CD4-positive, alpha-beta T cell (primary cell): ENCODE measurements around the gene ELMO1. TPM values are rescaled to one million over a fixed set of nuclear protein-coding genes. Genes with fewer than 3 reads are reported as not detected.

Source experiments
- ATAC-seq: fragments of 200-7000 bp; cut with Tn5 transposase; one replicate; pipeline ENCODE4 v1.10.0; 2022; ENCODE audit warnings: mild to moderate bottlenecking; ENCODE audit not compliant: poor library complexity
- CTCF ChIA-PET: fragments of 350-600 bp; sonication (Branson Sonifier 250); formaldehyde crosslinking; loops from one replicate; lab custom pipeline; 2021; ENCODE audit warnings: antibody characterized with exemption, inconsistent platforms; lab: Charles Lee
- POLR2A ChIA-PET: fragments of 350-600 bp; sonication (Branson Sonifier 250); formaldehyde crosslinking; loops from one replicate; lab custom pipeline; 2021; ENCODE audit warnings: antibody characterized with exemption, inconsistent platforms; lab: Charles Lee
- DNase-seq, 14 experiments: peaks; one replicate each; pipeline ENCODE4 v3.0.0-alpha.2; 2013 to 2020; ENCODE audit warnings: mixed read lengths in 2 of 14
- H3K27ac ChIP-seq, 2 donors: one replicate each; pipeline versions ENCODE4 v1.5.1 to v1.7.0; 2013; ENCODE audit warnings: low read length in 2 of 2, low read depth in 1 of 2, mild to moderate bottlenecking in 1 of 2
- H3K27me3 ChIP-seq, 2 experiments: 1 replicate in 1 of 2; 2 replicates in 1 of 2; pipeline versions ENCODE4 v1.6.1 to v1.7.0; 2013; ENCODE audit warnings: low read length in 2 of 2, control low read depth in 1 of 2, mild to moderate bottlenecking in 1 of 2, moderate library complexity in 1 of 2; ENCODE audit not compliant: insufficient read depth in 2 of 2, control insufficient read depth in 1 of 2
- H3K36me3 ChIP-seq: one replicate; pipeline ENCODE4 v1.6.1; 2013; ENCODE audit warnings: low read length, control low read depth; ENCODE audit not compliant: insufficient read depth
- H3K4me1 ChIP-seq: one replicate; pipeline ENCODE4 v1.6.1; 2013; ENCODE audit warnings: low read length, control low read depth; ENCODE audit not compliant: insufficient read depth
- H3K4me3 ChIP-seq: one replicate; pipeline ENCODE4 v1.5.1; 2013; ENCODE audit warnings: mild to moderate bottlenecking, low read length, moderate library complexity
- H3K9me3 ChIP-seq, 2 experiments: 1 replicate in 1 of 2; 2 replicates in 1 of 2; pipeline versions ENCODE4 v1.6.1 to v1.7.0; 2013; ENCODE audit warnings: low read length in 2 of 2, mild to moderate bottlenecking in 2 of 2, control low read depth in 1 of 2, moderate library complexity in 1 of 2; ENCODE audit not compliant: control insufficient read depth in 1 of 2, insufficient read depth in 1 of 2
- H3K27ac Mint-ChIP-seq: one replicate; pipeline ENCODE4 v1.8.0; 2020; ENCODE audit warnings: mixed read lengths
- H3K27me3 Mint-ChIP-seq: one replicate; pipeline ENCODE4 v1.8.0; 2021; ENCODE audit warnings: mixed read lengths
- H3K36me3 Mint-ChIP-seq: one replicate; pipeline ENCODE4 v1.8.0; 2021; ENCODE audit warnings: low read depth, mixed read lengths
- H3K4me1 Mint-ChIP-seq: one replicate; pipeline ENCODE4 v1.8.0; 2021; ENCODE audit warnings: low read depth, mixed read lengths
- H3K4me3 Mint-ChIP-seq: one replicate; pipeline ENCODE4 v1.8.0; 2020; ENCODE audit warnings: mild to moderate bottlenecking, mixed read lengths
- H3K9me3 Mint-ChIP-seq: one replicate; pipeline ENCODE4 v1.8.0; 2020; ENCODE audit warnings: mixed read lengths
- CTCF ChIP-seq: fragments of 200-600 bp; IDR thresholded peaks from one replicate; pipeline ENCODE4 v1.8.0; 2022; ENCODE audit warnings: antibody characterized with exemption, mild to moderate bottlenecking
- intact Hi-C, 2 experiments: fragments of 100-400 bp; cut with DNase I in 1 of 2; cut with micrococcal nuclease in 1 of 2; formaldehyde crosslinking; loops; one replicate each; pipeline versions ENCODE4 v1.15.1 to v1.9.0; 2023 to 2025; cut with DNase I, micrococcal nuclease
- total RNA-seq, 174 experiments: library from RNA in 2 of 174; stranded (reverse) in 2 of 174; gene quantifications; one replicate each; pipeline ENCODE4 v1.2.3 and lab custom pipeline; 2021 to 2026

ELMO1 gene
- total RNA-seq, 2 experiments from 2014 or later, result 117 to 120 TPM

- Mint-ChIP-seq H3K27ac (no peak overlapping the region), H3K9me3 (no peaks in the 10 kb centered on the region), H3K4me3 (no peak overlapping the region), H3K4me1 (peaks cover 15% of the 10 kb centered on the region), H3K36me3 (peaks cover 40% of the 10 kb centered on the region), H3K27me3 (no peaks in the 10 kb centered on the region)
- Histone ChIP-seq H3K4me3 (no peak overlapping the region), H3K27me3 (no peaks in the 10 kb centered on the region), H3K27ac (no peak overlapping the region), H3K9me3 (no peaks in the 10 kb centered on the region), H3K36me3 (peaks cover 17% of the 10 kb centered on the region), H3K4me1 (peaks cover 16% of the 10 kb centered on the region)
- TF ChIP-seq CTCF, result no peak
- DNase-seq (no peak), ATAC-seq (no peak)
- intact Hi-C loops, result no loop called here
- CTCF ChIA-PET, result interaction anchor here (0.9 to 1.2 kb wide), 2 partner anchors 10 to 22 kb away, joined by 3 read pairs; no protein-coding TSS in a partner anchor
- POLR2A ChIA-PET, result interaction anchor here (0.6 to 1.0 kb wide), 2 partner anchors 16 to 351 kb away, joined by 3 read pairs; no protein-coding TSS in a partner anchor
Observed at GRCh38 chr7:37320140-37320847, 128.4 kb downstream of the ELMO1 start.

- Histone ChIP-seq H3K27ac (no peak overlapping the region), H3K9me3 (no peaks in the 10 kb centered on the region), H3K4me3 (no peak overlapping the region), H3K4me1 (peaks cover 18% of the 10 kb centered on the region), H3K27me3 (no peaks in the 10 kb centered on the region), H3K36me3 (peaks cover 18% of the 10 kb centered on the region)
- H3K4me3 Mint-ChIP-seq, result no peak overlapping the region
- DNase-seq, result peak in 3 of 14 experiments; percentile 38 to 55 (median 42)
- peak; percentile 49 for ATAC-seq
- H3K9me3 Mint-ChIP-seq, result no peaks in the 10 kb centered on the region
- no peaks in the 10 kb centered on the region for H3K27me3 Mint-ChIP-seq
- H3K27ac Mint-ChIP-seq, result no peak overlapping the region
- intact Hi-C loops, result no loop called here
- CTCF ChIA-PET, result interaction anchor here (1.3 kb wide), 1 partner anchor 13 kb away, joined by 3 read pairs; no protein-coding TSS in a partner anchor
- POLR2A ChIA-PET, result interaction anchor here (0.7 to 1.4 kb wide), 2 partner anchors 130 to 1115 kb away, joined by 3 to 9 read pairs; partner anchors contain the start of gene ELMO1
- H3K36me3 Mint-ChIP-seq, result peaks cover 47% of the 10 kb centered on the region
- peaks cover 31% of the 10 kb centered on the region for H3K4me1 Mint-ChIP-seq
- no peak for TF ChIP-seq CTCF
Observed at GRCh38 chr7:37318541-37318940, 130.1 kb downstream of the ELMO1 start.

- peak overlapping the region; percentile 21 for H3K4me3 Mint-ChIP-seq
- Histone ChIP-seq H3K36me3 (peaks cover 20% of the 10 kb centered on the region), H3K27me3 (no peaks in the 10 kb centered on the region), H3K4me3 (no peak overlapping the region), H3K4me1 (peaks cover 35% of the 10 kb centered on the region), H3K27ac (peak overlapping the region in 1 of 2 donors; percentile 9), H3K9me3 (no peaks in the 10 kb centered on the region)
- peaks cover 61% of the 10 kb centered on the region for H3K36me3 Mint-ChIP-seq
- CTCF ChIA-PET, result interaction anchor here (1.5 to 1.6 kb wide), 2 partner anchors 27 to 32 kb away, joined by 3 to 4 read pairs; no protein-coding TSS in a partner anchor
- no peak for TF ChIP-seq CTCF
- peak overlapping the region; percentile 92 for H3K27ac Mint-ChIP-seq
- DNase-seq (no peak), ATAC-seq (no peak)
- no peaks in the 10 kb centered on the region for H3K27me3 Mint-ChIP-seq
- H3K4me1 Mint-ChIP-seq, result peaks cover 52% of the 10 kb centered on the region
- no peaks in the 10 kb centered on the region for H3K9me3 Mint-ChIP-seq
- POLR2A ChIA-PET, result interaction anchor here (0.9 to 1.9 kb wide), 2 partner anchors 26 to 133 kb away, joined by 3 to 8 read pairs; partner anchors contain the start of gene ELMO1
- intact Hi-C loops, result no loop called here
Observed at GRCh38 chr7:37315772-37316715, 132.6 kb downstream of the ELMO1 start.
